BJ (cell line): ENCODE measurements around the gene VPS4A. TPM values are rescaled to one million over a fixed set of nuclear protein-coding genes. Genes with fewer than 3 reads are reported as not detected.

Source experiments
- CTCF ChIA-PET: fragments of 350-600 bp; formaldehyde crosslinking; extraction: SDS; loops from one replicate; lab custom pipeline; 2021; ENCODE audit warnings: antibody characterized with exemption, inconsistent platforms; lab: Yijun Ruan, JAX
- POLR2A ChIA-PET: fragments of 300-600 bp; sonication (Branson Sonifier 250); formaldehyde crosslinking; extraction: SDS; loops from one replicate; lab custom pipeline; 2021; ENCODE audit warnings: antibody characterized with exemption; lab: Charles Lee
- DNase-seq: peaks from one replicate; pipeline ENCODE4 v3.0.0-alpha.2; 2011; ENCODE audit warnings: low read depth
- H3K27me3 ChIP-seq: 2 replicates; pipeline ENCODE4 v1.6.0; 2011; ENCODE audit warnings: low read length; ENCODE audit not compliant: control insufficient read depth, insufficient read depth
- H3K36me3 ChIP-seq: 2 replicates; pipeline ENCODE4 v1.5.1; 2011; ENCODE audit warnings: low read length; ENCODE audit not compliant: control insufficient read depth, insufficient read depth
- H3K4me3 ChIP-seq: 2 replicates; pipeline ENCODE4 v1.5.1; 2011; ENCODE audit warnings: low read depth, mild to moderate bottlenecking, control low read depth, low read length
- CTCF ChIP-seq: IDR thresholded peaks from 2 replicates; pipeline ENCODE4 v1.5.1; 2011; ENCODE audit warnings: low read depth, mild to moderate bottlenecking, control low read depth, inconsistent platforms, low read length, moderate library complexity; ENCODE audit not compliant: insufficient read depth
- polyA plus RNA-seq: library from polyadenylated mRNA; depleted of rRNA; stranded (reverse); fragments of >200 nt; gene quantifications from 2 replicates; pipeline ENCODE4 v1.2.3, GENCODE V29; 2011

VPS4A gene
- polyA plus RNA-seq, 1 experiment: 19.4 TPM

- ChIA-PET CTCF (interaction anchor here (1.4 kb wide), 1 partner anchor 10 kb away, joined by 3 read pairs; no protein-coding TSS in a partner anchor), POLR2A (no interaction called here)
- no peak overlapping the region for H3K4me3 ChIP-seq
- DNase-seq: no peak
- no peaks in the 10 kb centered on the region for H3K27me3 ChIP-seq
- TF ChIP-seq CTCF: no peak
- H3K36me3 ChIP-seq: peaks cover 52% of the 10 kb centered on the region
These were observed 11.2 kb downstream of the VPS4A start for GRCh38 chr16:69322343-69322742.

- no peak for DNase-seq
- H3K36me3 ChIP-seq: peaks cover 49% of the 10 kb centered on the region
- no peak for TF ChIP-seq CTCF
- H3K4me3 ChIP-seq: no peak overlapping the region
- ChIA-PET CTCF (interaction anchor here (1.1 to 1.4 kb wide), 2 partner anchors 11 to 13 kb away, joined by 3 read pairs; no protein-coding TSS in a partner anchor), POLR2A (no interaction called here)
- no peaks in the 10 kb centered on the region for H3K27me3 ChIP-seq
These were observed 12.3 kb downstream of the VPS4A start for GRCh38 chr16:69323415-69323814.

GRCh38 chr16:69324013-69324531 lies 12.9 kb downstream of the VPS4A start:
- DNase-seq: no peak
- Histone ChIP-seq H3K27me3 (no peaks in the 10 kb centered on the region), H3K4me3 (no peak overlapping the region), H3K36me3 (peaks cover 45% of the 10 kb centered on the region)
- TF ChIP-seq CTCF: no peak
- CTCF ChIA-PET: interaction anchor here (1.1 kb wide), 1 partner anchor 13 kb away, joined by 3 read pairs; no protein-coding TSS in a partner anchor
- POLR2A ChIA-PET: no interaction called here

GRCh38 chr16:69324585-69325253 lies 13.6 kb downstream of the VPS4A start:
- POLR2A ChIA-PET: no interaction called here

More at GRCh38 chr16:69324585-69325253, 13.6 kb downstream of the VPS4A start:
- Histone ChIP-seq H3K4me3 (no peak overlapping the region), H3K36me3 (peaks cover 38% of the 10 kb centered on the region), H3K27me3 (no peaks in the 10 kb centered on the region)
- TF ChIP-seq CTCF: no peak
- CTCF ChIA-PET: interaction anchor here (1.1 kb wide), 1 partner anchor 14 kb away, joined by 3 read pairs; no protein-coding TSS in a partner anchor
- DNase-seq: no peak
